ENCODE data around the gene ECM2. TPM values are rescaled to one million over a fixed set of nuclear protein-coding genes. Genes with fewer than 3 reads are reported as not detected.

The ECM2 gene
- total and polyA plus RNA-seq, 2 of the 8 experiments (the other 6 are each of a cell fraction or from before 2014, with no cell fraction given), result not detected

GRCh38 chr9:92534674-92535073 is 1.1 kb downstream of the ECM2 start:
- H2BK20ac ChIP-seq (ENCODE audit: low read length), result no peak overlapping the region
- H3K23me2 ChIP-seq (ENCODE audit: low read depth, low read length), result no peaks in the 10 kb centered on the region
- no peaks in the 10 kb centered on the region for H3K9me3 ChIP-seq (ENCODE audit: insufficient read depth in 2 of 2, low read depth in 1 of 2, low read length in 1 of 2)
- no peak overlapping the region for H4K8ac ChIP-seq (ENCODE audit: extremely low read depth, insufficient read depth, low read length)
- H3K27ac ChIP-seq (ENCODE audit: low read depth, low read length), result no peak overlapping the region
- 73% methylated on average over 1 of the region's 1 CpG; no CpG with 5 or more reads in 1 of the 2 experiments for WGBS, 2 experiments (ENCODE audit: extremely low coverage in 1 of 2, insufficient coverage in 1 of 2, insufficient read length in 1 of 2, insufficient replicate concordance in 2 of 2, low coverage in 1 of 2, low lambda C conversion rate in 2 of 2, missing lambda C conversion rate in 1 of 2)
- H3K23ac ChIP-seq (ENCODE audit: insufficient read length), result no peak overlapping the region
- no peak overlapping the region for H3K9ac ChIP-seq (replicated peaks in 1 of 4; ENCODE audit: extremely low read depth in 1 of 4, low read depth in 3 of 4, low read length in 3 of 4)
- TF ChIP-seq GABPA (IDR thresholded peaks at IDR 0.05; ENCODE audit: borderline replicate concordance, insufficient read depth, low read length) (no peak), CREB1 (IDR thresholded peaks at IDR 0.05) (no peak), SP4 (IDR thresholded peaks at IDR 0.05; ENCODE audit: low read length) (no peak), POLR2AphosphoS5 (IDR thresholded peaks at IDR 0.05; ENCODE audit: low read depth, low read length) (no peak), POU5F1 (IDR thresholded peaks at IDR 0.05; ENCODE audit: low read depth, low read length) (no peak), MAFK (IDR thresholded peaks at IDR 0.05; ENCODE audit: low read depth, low read length) (no peak), ZNF274 (IDR thresholded peaks at IDR 0.05; ENCODE audit: borderline replicate concordance, extremely low read depth, low read length) (no peak)
- H4K5ac ChIP-seq (ENCODE audit: insufficient read length, low read depth, low read length), result no peak overlapping the region
- no peaks in the 10 kb centered on the region for H3K27me3 ChIP-seq (replicated peaks in 1 of 4; ENCODE audit: control insufficient read depth in 3 of 4, extremely low read depth in 1 of 4, insufficient read depth in 3 of 4, low read length in 3 of 4)
- no peak overlapping the region for H2BK5ac ChIP-seq (ENCODE audit: low read depth, low read length)
- no peak overlapping the region for H2BK15ac ChIP-seq (ENCODE audit: low read length)
- no peak for DNase-seq (ENCODE audit: low read depth in 1 of 2, low spot score in 2 of 2)
- H2AFZ ChIP-seq (ENCODE audit: low read length), result no peak overlapping the region
- no peak overlapping the region for H3K4me2 ChIP-seq (ENCODE audit: insufficient read depth in 1 of 2, low read depth in 2 of 2, low read length in 2 of 2)
- no peak overlapping the region for H3K56ac ChIP-seq (replicated peaks; ENCODE audit: insufficient read length, low read depth, low read length)
- H4K91ac ChIP-seq (replicated peaks; ENCODE audit: insufficient read length, low read length), result no peak overlapping the region
- no peaks in the 10 kb centered on the region for H3K79me2 ChIP-seq (ENCODE audit: control insufficient read depth in 1 of 2, insufficient read depth in 2 of 2, low read length in 2 of 2)
- FAIRE-seq, result no peak
- H2AK5ac ChIP-seq (ENCODE audit: low read depth, low read length), result no peak overlapping the region
- no peak overlapping the region for H3K4me3 ChIP-seq (ENCODE audit: extremely low read depth in 1 of 4, insufficient read depth in 2 of 4, low read depth in 3 of 4, low read length in 4 of 4)
- no peaks in the 10 kb centered on the region for H3K79me1 ChIP-seq (ENCODE audit: low read depth, low read length)
- no peak overlapping the region for H3K18ac ChIP-seq (ENCODE audit: extremely low read depth, low read length)
- CTCF ChIA-PET (ENCODE audit: partially characterized antibody), result no interaction called here
- H2BK120ac ChIP-seq (replicated peaks; ENCODE audit: low read depth, low read length), result no peak overlapping the region
- no peaks in the 10 kb centered on the region for H3K4me1 ChIP-seq (replicated peaks in 1 of 4; ENCODE audit: control insufficient read depth in 3 of 4, insufficient read depth in 4 of 4, low read length in 3 of 4)
- no peaks in the 10 kb centered on the region for H4K20me1 ChIP-seq (replicated peaks in 1 of 2; ENCODE audit: control insufficient read depth in 1 of 2, insufficient read depth in 2 of 2, low read length in 2 of 2)
- H3K14ac ChIP-seq (ENCODE audit: insufficient read length), result no peak overlapping the region
- H3K4ac ChIP-seq (replicated peaks; ENCODE audit: insufficient read length, low read depth, low read length), result no peak overlapping the region
- POLR2A ChIA-PET (ENCODE audit: partially characterized antibody), result no interaction called here
- no peak overlapping the region for H2BK12ac ChIP-seq (ENCODE audit: low read depth, low read length)
- no peaks in the 10 kb centered on the region for H3K36me3 ChIP-seq (ENCODE audit: control insufficient read depth in 2 of 4, insufficient read depth in 4 of 4, low read length in 3 of 4)
